GM19324 (cell line): ENCODE data around the gene SH3TC2.
A peak's percentile ranks its signal among the peaks of the same experiment; 100 is the strongest.

Experiments used
- ATAC-seq: cut with Tn5 transposase; IDR thresholded peaks from one replicate; pipeline ENCODE4 v1.9.1; 2021; ENCODE audit warnings: mild to moderate bottlenecking, moderate library complexity; ENCODE audit not compliant: unreplicated experiment, low FRiP score

The SH3TC2 gene

DNA sequence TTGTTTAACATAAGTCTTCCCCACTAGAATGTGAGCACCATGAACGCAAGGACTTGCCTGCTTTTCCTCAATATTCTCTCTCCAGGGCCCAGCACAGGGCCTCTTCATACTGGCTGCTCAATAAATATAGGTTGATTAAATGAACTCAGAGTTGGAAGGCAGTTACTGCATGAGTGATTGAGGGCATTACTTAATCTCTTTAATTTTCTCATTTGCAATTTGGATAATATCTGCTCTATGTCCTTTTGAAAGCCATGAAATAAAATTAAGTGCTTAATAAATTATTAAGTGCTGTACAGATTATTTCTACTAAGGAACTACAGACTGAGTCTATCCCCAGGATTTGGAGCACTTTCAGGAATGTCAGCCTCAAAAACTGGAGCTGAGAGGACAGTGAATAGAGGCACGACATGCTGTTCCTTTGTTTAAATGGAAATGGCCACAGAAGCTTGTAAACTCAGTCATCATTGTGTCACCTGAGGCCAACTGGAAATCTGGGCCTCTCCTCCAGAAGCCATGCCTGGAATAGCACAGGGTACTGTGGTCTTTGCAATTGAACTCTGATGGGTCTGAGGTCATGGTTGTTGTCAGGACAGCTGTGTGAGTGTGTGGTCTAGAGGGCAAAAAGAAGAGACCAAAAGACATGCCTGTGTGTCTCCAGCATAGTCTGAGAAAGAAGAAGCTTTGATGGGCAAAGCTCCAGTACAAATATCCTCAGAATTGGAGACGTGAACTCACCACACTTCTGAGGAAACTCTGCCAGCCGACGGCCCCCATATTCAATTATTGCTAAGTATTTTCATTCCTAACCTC, 86.1 kb downstream of the SH3TC2 start:
- ATAC-seq, result no peak

DNA sequence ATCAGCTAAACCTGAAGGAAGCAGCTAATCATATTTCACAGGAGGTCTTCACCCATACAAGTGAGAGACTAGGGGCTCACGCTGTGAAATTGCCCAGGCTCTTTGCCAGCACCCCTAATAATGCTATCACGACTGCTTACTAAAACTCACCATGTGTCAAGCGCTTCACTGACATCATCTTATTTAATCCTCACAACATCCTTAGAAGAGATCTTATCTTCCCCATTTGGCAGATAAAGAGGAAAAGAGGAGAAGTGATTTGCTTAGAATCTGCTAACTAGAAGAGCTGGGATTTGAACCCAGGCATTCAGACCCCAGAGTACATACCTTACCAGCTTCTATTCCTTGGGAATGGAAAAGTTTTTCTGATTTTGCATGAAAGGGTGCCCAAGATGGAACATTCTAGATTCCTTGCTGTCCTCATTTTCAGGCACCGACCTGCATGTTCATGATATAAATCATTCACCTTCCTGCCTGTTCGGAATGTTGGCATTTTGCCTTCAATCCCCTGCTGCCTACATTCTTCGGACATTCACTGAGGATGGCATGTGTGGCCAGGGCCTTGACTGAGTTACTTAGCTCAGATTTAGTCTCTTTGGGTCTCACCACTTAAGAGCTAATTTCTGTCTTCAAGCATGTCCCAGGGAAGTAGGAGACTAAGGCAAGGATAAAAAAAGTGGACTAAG, 88.1 kb downstream of the SH3TC2 start:
- no peak for ATAC-seq

DNA sequence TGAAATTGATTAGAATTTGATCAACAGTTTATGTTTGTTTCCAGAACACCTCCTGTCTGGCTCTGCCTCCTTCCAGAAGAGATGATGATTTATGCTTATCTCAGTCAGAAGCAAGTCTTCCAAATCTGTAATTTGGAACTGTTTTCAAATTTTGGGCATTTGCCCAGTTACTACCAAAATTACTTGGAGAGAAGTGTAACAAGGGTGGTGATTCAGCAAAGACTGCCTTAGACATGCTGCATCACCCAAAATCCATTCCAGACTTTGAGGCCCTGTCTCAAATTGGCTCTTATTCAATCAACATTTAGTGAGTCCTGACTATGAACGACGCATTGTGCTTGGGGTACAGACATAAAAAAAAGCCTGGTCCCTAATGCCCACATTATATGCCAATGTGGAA, 89.4 kb downstream of the SH3TC2 start:
- no peak for ATAC-seq

DNA sequence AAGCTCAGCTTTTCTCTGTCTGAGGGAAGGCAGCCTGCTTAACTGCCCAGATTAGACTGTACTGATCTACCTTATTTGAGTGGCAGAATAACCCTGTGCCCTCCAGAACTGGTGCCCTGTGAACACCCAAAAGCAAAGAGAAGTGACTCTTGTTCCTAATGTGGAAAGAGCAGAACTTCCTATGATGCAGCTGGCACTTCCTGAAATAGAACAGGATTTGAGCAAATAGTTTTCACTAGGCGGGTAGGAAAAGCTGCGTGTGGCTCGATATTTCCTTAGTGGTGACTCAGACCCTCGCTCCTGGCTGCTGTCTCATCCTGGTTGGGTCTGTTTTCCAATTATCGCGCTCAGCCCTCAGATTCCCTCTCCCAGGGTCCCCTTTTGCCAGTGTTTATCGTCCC, 89.9 kb downstream of the SH3TC2 start:
- ATAC-seq, result no peak

DNA sequence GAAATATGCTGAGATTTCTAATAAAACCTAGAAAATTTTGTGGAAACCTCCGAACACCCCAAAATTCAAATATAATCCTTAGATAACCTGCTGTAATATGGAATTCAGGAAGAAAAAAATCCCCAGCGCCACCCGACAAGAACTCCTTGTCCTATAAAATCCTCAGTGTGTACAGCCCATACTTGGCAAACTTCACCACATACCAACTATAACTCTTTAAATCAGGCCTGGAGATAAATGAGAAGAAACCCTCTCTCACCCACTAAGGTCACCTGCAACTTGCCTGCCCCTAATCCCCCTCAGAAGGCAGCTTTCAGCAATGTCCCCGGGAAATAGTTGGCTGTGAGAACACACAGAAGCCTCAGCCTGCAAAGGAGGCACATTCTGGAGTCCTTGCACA, 90.5 kb downstream of the SH3TC2 start:
- no peak for ATAC-seq

DNA sequence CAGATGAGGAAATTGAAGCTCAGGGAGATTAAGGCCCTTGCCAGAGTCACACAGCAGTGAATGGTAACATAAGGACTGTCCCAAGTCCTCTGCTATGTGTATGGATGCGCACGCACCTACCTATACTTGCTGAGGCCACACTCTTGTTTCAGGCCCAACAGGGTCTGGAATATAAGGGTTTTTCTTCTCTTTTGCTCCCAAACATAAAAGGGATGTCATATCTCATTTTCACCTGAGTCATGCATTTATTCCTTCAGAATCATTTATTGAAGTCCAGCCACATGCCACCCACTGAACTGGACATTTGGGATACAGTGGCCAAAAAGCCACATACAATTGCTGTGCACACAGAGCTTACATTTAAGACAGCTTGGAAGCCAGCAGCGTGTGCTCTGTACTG, 92.0 kb downstream of the SH3TC2 start:
- no peak for ATAC-seq

DNA sequence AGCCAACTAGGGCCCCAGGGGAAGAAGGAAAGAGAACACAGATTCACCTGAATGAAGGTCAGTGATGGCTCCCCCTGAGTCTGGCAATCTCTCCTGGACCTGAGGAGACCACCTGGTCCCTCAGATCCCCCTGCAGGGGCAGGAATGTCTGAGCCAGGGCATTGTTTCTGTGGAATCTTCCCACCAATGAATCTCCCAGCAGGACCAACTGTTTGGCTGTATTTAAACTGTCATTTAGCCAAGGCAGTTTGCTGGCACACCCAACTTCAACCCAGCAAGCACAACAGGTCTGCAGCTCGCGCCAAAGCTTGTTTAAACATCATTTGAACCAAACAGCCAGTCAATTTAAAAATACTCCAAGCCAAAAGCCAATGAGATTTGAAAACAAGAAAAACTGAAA, 92.6 kb downstream of the SH3TC2 start:
- no peak for ATAC-seq

DNA sequence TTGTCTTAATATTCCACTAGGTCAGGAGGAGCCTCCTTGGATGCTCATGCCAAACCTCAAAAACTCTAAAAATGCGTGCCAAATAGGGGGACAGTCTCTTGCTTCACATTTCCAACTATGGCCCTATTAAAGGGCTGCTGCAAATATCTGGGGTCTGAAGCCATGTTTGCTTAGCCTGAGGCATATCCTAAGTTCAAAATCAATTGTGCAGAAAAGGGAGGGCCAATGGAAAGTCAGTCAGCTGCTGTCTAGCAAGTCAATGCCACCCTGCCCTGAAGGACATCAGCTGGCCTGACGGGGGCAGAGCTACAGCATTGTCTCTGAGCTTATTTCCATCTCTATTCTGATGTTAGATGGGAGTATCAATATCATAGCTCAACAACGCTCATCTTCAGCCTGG, 93.6 kb downstream of the SH3TC2 start:
- no peak for ATAC-seq

DNA sequence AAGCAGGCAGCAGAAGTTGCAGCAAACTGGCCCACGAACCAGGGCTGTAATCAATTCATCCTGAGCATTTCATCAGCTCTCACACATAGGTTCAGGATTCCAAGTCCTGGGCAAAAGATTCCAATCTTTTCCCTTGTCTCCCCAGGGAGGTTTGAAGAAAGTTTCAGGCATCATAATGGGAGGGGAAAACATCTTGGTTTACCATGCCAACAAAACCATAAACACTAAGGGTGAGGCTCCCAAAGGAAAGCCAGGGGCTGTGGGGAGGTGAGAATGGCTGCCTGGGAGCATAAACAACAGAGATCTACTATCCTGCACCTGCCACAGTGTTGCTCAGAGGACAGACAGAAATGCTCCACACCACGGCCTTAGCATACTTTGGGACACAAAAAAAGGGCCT, 94.6 kb downstream of the SH3TC2 start:
- ATAC-seq, result no peak

DNA sequence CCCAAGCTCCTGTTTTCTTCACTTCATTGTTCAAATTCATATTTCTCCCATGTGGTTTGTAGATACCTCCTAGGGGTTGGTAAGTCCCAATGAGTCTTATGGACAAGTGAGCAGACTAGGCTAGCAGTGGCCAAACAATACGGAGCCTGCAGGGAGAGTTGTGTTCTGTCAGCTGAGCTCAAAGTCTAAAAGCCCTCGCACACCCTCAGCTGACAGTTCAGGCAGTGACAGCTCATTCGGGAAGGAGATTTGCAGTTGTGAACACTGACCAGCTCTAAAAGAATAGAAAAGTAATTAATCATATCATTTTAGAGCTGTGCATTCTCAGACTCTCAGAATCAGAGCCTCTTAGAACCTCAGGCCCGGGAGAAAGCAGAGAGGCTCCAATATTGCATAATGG, 95.1 kb downstream of the SH3TC2 start:
- no peak for ATAC-seq

DNA sequence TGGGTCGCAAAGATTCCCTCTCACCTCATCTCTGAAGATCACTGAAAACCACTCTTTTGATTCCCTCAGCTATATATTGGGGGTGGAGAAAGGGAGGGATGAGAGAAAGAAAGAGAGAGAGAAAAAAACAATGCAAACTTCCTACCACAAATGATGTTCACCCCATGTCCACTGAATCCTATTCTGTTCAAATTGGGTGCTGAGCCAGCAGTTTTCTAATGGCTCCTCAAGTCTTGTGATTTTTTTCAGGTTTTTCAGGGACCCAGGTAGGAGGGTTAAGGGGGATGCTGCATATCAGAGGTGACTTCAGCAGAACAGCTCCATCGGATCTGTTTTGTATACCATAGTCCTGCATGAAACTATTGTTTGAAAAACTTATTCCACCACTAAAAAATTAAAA, 95.9 kb downstream of the SH3TC2 start:
- ATAC-seq, result no peak

DNA sequence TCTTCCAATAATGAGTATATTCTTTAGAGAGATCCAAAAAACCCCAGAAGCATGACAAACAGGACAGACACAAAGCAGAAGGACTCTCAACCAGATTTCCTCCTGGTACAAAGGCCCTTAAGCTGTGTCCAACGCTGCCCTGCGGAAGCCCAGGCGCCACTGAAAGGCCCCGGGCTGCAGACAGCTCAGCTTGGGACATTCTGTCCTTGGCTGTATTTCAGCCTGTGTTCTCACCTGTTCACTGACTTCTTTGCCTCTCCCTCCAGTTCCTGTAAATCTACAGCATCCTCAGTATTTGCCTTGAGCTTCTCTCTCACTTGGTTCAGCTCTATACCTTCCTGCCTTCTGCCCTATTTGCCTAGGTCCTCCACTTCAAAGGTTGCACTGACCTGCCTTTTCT, 96.5 kb downstream of the SH3TC2 start:
- no peak for ATAC-seq

DNA sequence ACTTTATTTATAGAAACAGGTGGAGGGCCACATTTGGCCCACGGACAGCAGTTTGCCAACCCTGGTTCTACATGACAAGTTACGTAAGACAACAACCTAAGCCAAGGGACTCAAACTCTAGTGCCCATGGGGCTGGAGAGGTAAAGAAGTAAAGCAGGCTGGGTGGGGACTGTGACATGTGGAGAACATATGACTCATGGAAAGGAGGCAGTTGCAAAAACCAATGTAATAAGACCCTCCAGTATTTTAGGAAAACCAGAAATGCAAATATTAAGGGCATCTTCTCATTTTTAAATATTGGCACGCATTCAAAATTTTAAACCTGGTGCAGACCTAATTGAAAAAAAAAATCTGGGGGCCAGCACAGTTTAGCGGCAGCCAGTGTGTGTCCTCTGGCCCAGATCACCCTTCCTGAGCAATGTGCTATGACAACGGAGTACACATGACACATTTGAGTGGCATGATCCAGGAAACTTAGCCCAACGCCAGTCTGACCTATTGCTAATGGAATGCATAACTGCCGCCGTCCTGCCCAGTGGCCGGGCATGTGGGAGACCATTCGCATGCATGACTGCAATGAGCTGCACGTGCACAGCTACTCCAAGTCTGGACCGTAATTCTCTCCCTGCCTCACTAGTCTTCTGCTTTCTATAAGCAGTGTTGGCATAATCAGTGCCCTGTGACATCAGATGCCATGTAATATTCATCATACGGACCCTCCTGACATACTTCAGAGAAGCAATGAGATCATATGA, 97.2 kb downstream of the SH3TC2 start:
- no peak for ATAC-seq

DNA sequence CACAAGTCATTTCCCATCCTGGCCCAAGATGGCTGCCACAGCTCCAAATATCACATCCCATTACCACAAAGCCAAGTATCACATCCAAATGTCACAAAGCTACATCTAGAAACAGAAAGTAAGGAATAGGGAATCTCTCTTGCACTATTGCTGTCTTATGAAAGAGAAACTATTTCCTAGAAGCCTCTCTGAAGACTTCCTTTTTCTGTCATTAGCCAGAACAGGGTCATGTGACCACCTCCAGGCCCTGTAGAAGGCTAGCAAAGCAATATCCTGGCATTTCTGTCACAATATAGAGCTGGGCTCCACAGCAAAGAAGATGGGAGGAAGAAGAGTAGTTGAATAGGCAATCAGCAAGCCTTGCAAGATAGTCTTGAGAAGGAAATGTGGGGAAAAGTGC, 99.2 kb downstream of the SH3TC2 start:
- no peak for ATAC-seq

DNA sequence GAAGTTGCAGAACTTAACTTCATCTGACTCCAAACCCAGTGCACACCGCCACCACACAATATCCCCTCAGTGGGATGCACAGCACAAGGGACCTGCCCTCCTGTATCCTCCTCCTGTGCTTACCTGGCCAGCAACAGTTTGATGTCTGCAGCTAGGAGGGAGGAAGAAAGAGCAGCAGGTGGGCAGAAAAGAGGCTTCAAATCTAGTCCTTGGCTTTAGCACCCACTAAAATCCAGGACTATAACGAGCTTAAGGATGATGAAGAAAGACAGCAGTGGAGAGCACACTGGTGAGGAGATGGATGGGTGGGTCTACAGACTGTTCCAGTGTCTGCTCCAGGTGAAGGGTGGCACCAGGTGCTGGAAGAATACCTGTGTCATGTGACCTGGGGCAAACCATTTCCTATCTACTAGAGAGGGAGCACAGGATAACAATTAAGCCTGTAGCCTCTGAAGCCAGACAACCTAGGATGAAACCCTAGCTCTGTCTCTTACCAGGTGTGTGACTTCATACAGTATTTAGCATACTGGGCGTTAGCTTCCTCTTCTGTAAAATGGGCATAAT, 100.0 kb downstream of the SH3TC2 start:
- ATAC-seq, result no peak

DNA sequence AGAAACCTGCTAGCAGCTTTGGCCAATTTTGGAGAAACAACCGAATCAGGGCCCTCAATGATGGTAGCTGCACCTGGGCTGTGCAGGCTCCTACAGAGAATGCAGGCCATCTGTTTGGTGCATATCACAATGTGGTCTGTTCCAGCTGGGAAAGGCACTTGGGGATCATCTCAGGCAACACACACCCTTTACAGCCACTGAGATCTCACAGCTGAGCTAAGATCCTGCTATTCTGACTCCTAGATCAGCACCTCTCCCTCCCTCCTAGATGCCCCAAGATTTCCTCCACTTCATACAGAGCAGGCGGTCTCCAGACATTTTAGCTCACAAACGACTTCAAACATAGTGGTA, 100.7 kb downstream of the SH3TC2 start:
- no peak for ATAC-seq

DNA sequence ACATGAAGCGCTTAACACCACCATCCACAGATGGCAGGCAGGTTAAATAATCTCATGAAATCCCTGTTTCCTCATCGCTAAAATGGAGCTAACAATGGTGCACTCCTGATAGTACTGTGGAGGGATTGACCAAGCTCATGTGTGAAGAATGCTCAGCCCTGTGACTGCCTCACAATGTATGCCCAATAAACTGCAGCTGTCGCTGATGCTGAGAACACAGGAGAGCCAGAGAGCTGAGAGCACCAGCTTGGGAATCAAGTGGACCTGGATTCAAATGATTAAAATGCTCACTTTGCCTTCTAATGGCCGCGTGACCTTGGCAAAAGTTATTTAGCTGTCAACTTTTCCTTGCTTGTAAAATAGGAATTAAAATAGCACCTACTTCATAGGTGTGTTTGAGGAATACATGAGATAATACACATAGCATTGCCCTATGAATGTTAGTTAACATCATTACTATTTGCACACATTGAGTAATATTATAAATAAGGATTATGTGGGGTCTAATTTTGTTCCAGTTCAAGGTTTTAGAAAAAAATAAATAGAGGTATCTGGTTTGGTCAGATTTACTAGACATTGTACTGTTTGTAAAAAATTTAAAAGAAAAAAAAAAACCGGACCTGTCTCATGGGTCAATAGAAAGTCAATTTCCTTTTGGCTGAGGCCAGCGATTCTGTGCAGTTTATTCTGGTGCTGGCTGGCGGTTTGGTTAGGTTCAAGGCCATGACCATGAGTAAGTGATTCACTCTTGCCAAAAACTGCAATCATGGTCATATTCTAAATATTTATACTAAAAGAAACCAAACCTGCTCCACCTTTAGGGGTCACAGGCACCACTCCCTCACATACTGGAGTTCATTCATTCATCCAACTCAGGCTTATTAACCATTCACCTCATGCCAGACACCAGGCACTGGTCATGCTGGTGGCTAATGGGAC, 101.3 kb downstream of the SH3TC2 start:
- ATAC-seq, result no peak

DNA sequence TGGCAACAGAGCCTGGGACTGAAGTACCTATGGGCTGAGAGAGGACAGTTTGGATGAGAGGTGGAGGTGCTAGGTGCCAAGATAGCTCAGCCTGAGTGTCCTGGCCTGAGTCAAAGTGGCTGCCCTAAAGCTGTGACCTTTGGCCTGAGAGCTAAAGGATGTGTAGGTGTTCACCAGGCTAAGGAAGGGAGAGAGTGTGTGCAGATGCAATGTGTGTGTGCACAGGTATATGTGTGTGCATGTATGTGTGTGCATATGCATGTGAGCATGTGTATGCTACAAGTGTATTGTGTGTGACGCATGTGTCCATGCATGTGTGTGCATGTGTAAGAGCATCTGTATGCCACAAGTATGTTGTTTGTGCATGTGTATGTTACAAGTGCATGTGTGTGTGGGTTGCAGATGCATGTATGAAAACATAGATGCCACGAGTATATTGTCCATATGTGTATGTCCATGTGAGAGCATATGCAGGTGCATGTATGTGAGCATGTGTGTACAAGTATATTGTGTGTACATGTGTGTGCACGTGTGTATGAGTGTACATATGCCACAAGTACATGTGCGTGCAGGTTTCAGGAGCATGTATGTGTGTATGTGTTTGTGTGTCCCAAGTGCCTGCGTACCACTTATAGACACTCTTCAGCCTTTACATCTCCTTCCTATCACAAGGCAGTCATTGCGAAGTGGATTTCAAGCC, 102.6 kb downstream of the SH3TC2 start:
- ATAC-seq, result no peak

DNA sequence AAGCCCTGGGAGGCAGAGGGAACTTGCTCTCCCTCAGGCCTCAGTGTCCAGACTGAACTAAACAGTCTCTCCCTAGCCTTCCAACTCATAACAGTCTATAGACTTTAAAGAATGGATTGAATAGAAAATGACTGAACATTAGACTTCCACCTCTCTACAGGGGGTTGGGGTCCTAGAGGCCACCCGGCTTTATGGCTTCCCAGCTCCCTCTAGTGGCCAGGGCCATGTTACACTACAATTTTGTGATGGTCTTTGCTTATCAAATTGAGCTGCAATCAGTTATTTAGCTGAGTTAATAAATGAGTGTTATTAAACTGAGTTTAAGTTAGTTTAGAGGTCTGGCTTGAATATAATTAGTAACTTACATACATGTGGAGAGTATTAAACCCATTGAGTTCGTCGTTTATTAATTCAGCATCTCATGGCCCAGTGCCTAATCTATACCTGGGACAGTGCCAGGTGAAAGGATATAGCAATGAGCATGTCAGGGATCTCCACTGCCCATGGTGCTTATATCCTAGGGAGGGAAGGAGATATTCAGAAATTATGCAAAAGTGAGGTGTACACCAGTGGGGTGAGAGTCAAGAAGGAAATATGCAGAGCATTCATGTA, 105.2 kb downstream of the SH3TC2 start:
- ATAC-seq, result peak; percentile 39
